Measurements from ENCODE around the gene NINL. TPM values are rescaled to one million over a fixed set of nuclear protein-coding genes. Genes with fewer than 3 reads are reported as not detected.

The NINL gene
- total and polyA plus RNA-seq, 2 experiments from 2014 or later = 26.4 to 61.3 TPM

DNA sequence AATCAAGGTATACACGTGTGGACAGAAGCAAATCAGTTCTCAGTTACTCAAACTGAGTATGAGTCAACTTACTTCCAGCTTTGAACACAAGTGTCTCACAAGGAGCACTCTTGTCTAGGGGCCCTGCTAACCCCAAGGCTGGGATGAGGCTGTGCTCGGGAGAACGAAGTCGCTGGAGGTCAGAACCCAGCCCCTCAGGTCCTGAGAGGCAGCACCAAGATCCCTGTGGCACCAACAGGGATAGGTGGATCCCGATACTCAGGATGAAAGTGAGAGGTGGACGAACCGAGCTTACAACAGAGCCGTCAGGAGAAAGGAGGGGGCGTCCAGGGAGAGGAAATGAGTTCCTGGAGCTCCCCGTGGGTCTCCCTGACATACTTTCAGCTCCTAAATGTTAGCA, 92.2 kb downstream of the NINL start:
- H3K27ac ChIP-seq = peak overlapping the region; percentile 58
- TF ChIP-seq, protein P1, sequence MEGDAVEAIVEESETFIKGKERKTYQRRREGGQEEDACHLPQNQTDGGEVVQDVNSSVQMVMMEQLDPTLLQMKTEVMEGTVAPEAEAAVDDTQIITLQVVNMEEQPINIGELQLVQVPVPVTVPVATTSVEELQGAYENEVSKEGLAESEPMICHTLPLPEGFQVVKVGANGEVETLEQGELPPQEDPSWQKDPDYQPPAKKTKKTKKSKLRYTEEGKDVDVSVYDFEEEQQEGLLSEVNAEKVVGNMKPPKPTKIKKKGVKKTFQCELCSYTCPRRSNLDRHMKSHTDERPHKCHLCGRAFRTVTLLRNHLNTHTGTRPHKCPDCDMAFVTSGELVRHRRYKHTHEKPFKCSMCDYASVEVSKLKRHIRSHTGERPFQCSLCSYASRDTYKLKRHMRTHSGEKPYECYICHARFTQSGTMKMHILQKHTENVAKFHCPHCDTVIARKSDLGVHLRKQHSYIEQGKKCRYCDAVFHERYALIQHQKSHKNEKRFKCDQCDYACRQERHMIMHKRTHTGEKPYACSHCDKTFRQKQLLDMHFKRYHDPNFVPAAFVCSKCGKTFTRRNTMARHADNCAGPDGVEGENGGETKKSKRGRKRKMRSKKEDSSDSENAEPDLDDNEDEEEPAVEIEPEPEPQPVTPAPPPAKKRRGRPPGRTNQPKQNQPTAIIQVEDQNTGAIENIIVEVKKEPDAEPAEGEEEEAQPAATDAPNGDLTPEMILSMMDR (IDR thresholded peaks at IDR 0.05; ENCODE audit: low read depth, low read length) = no peak
- H3K9me3 ChIP-seq (ENCODE audit: low read depth) = no peaks in the 10 kb centered on the region
- H3K36me3 ChIP-seq = peaks cover 10% of the 10 kb centered on the region
- no peaks in the 10 kb centered on the region for H3K27me3 ChIP-seq
- no peak for DNase-seq (ENCODE audit: low read depth in 1 of 2, low spot score in 1 of 2)
- no peaks in the 10 kb centered on the region for H3K4me1 ChIP-seq (ENCODE audit: low read depth)
- H3K4me3 ChIP-seq = no peak overlapping the region

DNA sequence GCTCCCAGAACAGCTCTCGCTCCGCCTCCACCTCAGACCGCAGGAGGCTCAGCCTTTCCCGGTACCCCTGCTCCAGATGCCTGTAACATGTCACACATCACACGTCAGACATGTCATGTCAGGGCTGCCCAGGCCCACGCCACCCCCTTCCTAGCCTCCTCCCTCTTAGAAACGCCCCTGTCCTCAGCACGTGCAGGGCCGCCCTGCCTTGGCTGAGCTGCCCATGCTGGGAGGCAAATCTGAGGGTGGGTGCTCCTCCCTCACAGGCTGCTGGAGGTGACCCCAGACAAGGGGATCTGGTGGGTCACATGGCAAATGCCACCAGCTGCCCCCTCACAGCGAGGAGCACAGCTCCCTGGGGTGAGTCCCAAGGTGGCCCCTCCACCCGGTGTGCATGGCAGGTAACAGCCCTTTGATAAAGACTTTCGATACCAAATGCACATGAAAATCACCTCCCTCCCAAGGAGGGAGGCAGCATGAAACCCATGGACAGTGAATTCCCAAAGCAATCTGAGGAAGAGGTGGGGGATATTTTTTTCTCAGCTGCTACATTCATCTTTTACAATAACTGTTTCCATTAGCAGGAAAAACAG, 93.8 kb downstream of the NINL start:
- TF ChIP-seq, protein P1 (IDR thresholded peaks at IDR 0.05; ENCODE audit: low read depth, low read length) = no peak
- Histone ChIP-seq H3K9me3 (ENCODE audit: low read depth) (no peaks in the 10 kb centered on the region), H3K4me1 (ENCODE audit: low read depth) (no peaks in the 10 kb centered on the region), H3K4me3 (no peak overlapping the region), H3K36me3 (peaks cover 17% of the 10 kb centered on the region), H3K27me3 (no peaks in the 10 kb centered on the region), H3K27ac (peak overlapping the region; percentile 29)
- DNase-seq (ENCODE audit: low read depth in 1 of 2, low spot score in 1 of 2) = no peak

DNA sequence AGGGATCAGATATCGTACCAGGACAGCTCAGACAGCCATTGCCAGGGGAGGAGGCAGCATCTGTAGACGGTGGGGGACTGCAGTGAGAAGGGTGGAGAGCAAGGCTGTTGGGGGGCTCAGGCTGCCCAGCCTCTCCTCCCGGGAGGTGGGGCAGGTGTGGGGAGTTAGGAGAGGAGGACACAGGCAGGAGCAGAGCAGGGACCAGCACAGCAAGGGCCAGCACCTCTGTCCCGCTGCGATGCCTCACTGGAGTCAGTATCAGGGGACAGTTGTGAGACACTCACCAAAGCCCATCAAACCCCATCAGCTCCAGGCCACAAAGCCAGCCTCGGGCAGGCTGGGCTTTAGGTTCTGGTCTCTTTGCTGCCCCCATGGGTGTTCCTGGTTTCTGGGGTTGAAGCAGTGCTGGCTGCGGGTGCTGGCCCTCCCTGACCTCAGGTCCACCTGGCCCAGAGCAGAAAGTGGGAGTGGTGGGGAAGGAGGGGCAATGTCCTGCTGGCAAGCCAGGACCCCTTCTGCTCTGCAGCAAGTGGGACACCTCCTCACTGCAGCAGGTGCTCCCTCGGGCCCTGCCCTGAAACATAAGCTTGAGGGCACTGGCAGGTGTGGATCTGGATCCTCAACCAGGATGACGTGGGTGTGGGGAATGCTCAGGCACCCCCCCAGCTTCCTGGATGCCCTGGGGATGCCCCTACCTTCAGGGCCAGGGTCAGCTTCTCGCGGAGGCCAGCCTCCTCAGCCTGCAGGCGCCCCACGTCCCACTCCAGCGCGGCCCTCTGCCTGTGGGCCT, 94.5 kb downstream of the NINL start:
- Histone ChIP-seq H3K36me3 (peaks cover 17% of the 10 kb centered on the region), H3K4me3 (no peak overlapping the region), H3K27me3 (no peaks in the 10 kb centered on the region), H3K27ac (no peak overlapping the region), H3K4me1 (ENCODE audit: low read depth) (no peaks in the 10 kb centered on the region), H3K9me3 (ENCODE audit: low read depth) (no peaks in the 10 kb centered on the region)
- TF ChIP-seq, protein P1 (IDR thresholded peaks at IDR 0.05; ENCODE audit: low read depth, low read length) = no peak
- DNase-seq (ENCODE audit: low read depth in 1 of 2, low spot score in 1 of 2) = no peak

DNA sequence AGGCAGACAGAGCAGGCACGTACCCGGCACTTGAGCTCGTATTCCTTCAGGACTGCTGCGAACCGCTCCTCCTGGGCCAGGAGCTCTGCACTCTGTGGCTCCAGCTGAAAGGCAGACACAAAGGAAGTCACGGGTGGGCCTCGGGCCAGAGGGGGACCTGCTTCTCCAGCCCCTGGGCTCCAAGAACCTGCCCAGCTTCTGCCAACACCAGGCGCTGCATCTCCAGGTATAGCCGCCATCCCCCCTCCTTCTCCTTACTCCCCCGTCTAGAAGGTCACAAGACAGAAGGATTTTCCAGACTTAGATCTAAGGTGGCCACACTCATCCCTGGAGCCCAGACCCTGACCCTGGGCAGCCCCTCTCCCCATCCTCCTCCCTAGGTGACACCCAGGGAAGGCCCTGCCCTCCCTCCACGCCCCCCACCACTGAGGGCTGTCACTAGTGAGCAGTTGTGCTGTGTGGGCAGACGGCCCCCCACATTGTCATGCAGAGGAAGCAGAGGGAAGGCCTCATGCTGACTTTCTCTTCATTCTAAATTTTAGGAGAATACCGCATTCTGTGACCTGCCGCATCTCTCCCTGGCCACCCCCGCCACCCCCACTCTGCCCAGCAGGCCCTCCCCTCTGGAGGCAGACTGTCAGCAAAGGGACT, 96.0 kb downstream of the NINL start:
- no peaks in the 10 kb centered on the region for H3K9me3 ChIP-seq (ENCODE audit: low read depth)
- H3K36me3 ChIP-seq = peaks cover 19% of the 10 kb centered on the region
- no peaks in the 10 kb centered on the region for H3K27me3 ChIP-seq
- no peak for DNase-seq (ENCODE audit: low read depth in 1 of 2, low spot score in 1 of 2)
- TF ChIP-seq, protein P1 (IDR thresholded peaks at IDR 0.05; ENCODE audit: low read depth, low read length) = no peak
- H3K27ac ChIP-seq = no peak overlapping the region
- no peak overlapping the region for H3K4me3 ChIP-seq
- no peaks in the 10 kb centered on the region for H3K4me1 ChIP-seq (ENCODE audit: low read depth)

DNA sequence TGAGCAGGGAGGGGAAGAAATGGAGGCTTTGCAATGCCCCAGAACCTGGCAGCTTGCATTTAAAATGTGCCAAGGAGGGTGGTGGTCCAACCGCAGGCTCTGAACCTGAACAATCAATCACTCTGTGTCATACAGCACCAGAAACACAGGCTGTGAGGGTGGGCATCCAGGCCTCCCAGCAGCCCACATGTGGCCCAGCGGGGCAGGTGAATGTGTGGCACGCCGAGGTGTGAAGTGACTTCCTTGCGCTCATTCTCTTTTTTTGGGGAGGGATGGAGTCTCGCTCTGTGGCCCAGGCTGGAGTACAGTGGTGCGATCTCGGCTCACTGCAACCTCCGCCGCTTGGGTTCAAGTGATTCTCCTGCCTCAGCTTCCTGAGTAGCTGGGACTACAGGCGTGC, 97.4 kb downstream of the NINL start:
- DNase-seq (ENCODE audit: low read depth in 1 of 2, low spot score in 1 of 2) = no peak
- H3K27me3 ChIP-seq = no peaks in the 10 kb centered on the region
- TF ChIP-seq, protein P1 (IDR thresholded peaks at IDR 0.05; ENCODE audit: low read depth, low read length) = no peak
- no peak overlapping the region for H3K27ac ChIP-seq
- H3K36me3 ChIP-seq = peaks cover 19% of the 10 kb centered on the region
- H3K9me3 ChIP-seq (ENCODE audit: low read depth) = no peaks in the 10 kb centered on the region
- no peaks in the 10 kb centered on the region for H3K4me1 ChIP-seq (ENCODE audit: low read depth)
- H3K4me3 ChIP-seq = no peak overlapping the region
